Uterus (tissue), 4 donors: ENCODE results near the gene IL4R. TPM values are rescaled to one million over a fixed set of nuclear protein-coding genes. Genes with fewer than 3 reads are reported as not detected.

ENCODE experiments used
- DNase-seq, 2 donors: peaks; one replicate each; pipeline ENCODE4 v3.0.0-alpha.2; 2019 to 2020
- H3K27ac ChIP-seq, 2 donors: fragments of 200-600 bp; sonication (generic); 1 replicate in 1 of 2; 2 replicates in 1 of 2; pipeline ENCODE4 v1.5.1; 2016 to 2018
- H3K27me3 ChIP-seq, 2 donors: fragments of 200-600 bp; sonication (generic); one replicate each; pipeline ENCODE4 v1.5.1; 2018 to 2019; ENCODE audit warnings: control low read depth in 1 of 2
- H3K36me3 ChIP-seq, 2 donors: fragments of 200-600 bp; sonication (generic); one replicate each; pipeline ENCODE4 v1.5.1; 2019; ENCODE audit warnings: control low read depth in 1 of 2
- H3K4me1 ChIP-seq, 2 donors: fragments of 200-600 bp; sonication (generic); one replicate each; pipeline ENCODE4 v1.5.1; 2018 to 2019; ENCODE audit warnings: control low read depth in 1 of 2
- H3K4me3 ChIP-seq, 2 donors: fragments of 200-600 bp; sonication (generic); 1 replicate in 1 of 2; 2 replicates in 1 of 2; pipeline ENCODE4 v1.5.1; 2018 to 2019; ENCODE audit warnings: mild to moderate bottlenecking in 1 of 2
- H3K9me3 ChIP-seq, 2 donors: fragments of 200-600 bp; sonication (generic); one replicate each; pipeline ENCODE4 v1.5.1; 2019; ENCODE audit warnings: control low read depth in 1 of 2
- POLR2A ChIP-seq, 2 donors: fragments of 450-650 bp; IDR thresholded peaks; one replicate each; pipeline ENCODE4 v1.6.1; 2016; ENCODE audit warnings: antibody characterized with exemption in 2 of 2, mild to moderate bottlenecking in 1 of 2, moderate library complexity in 1 of 2
- intact Hi-C: fragments of 100-400 bp; cut with DNase I; formaldehyde crosslinking; loops from one replicate; pipeline ENCODE4 v1.15.1; 2023; ENCODE audit warnings: low total_unique reads
- total RNA-seq, 4 donors: library from RNA; depleted of rRNA in 3 of 4; stranded (reverse); fragments of >200 nt in 3 of 4; gene quantifications; one replicate each; pipeline versions ENCODE4 v1.1.0 to v1.2.4, GENCODE V29; 2014 to 2023
- TF ChIP-seq, protein P1 (sequence below), 4 experiments: fragments of 200-600 bp in 2 of 4; fragments of 450-650 bp in 2 of 4; sonication (generic) in 2 of 4; IDR thresholded peaks; one replicate each; pipeline ENCODE4 v1.5.1; 2016 to 2019; ENCODE audit warnings: antibody characterized with exemption in 4 of 4, mild to moderate bottlenecking in 2 of 4, moderate library complexity in 1 of 4
- donor health status: DM: yes; HTN: yes; CAD: no.

IL4R gene
- total RNA-seq, 4 donors from 2014 or later = 9.4 to 137 (median 45.4) TPM

- intact Hi-C loops = no loop called here
- no peaks in the 10 kb centered on the region for H3K27me3 ChIP-seq
- no peaks in the 10 kb centered on the region for H3K36me3 ChIP-seq
- DNase-seq = no peak
- no peaks in the 10 kb centered on the region for H3K9me3 ChIP-seq
- no peak overlapping the region for H3K4me3 ChIP-seq
- no peak for TF ChIP-seq POLR2A (IDR thresholded peaks at IDR 0.05)
- TF ChIP-seq, protein P1, sequence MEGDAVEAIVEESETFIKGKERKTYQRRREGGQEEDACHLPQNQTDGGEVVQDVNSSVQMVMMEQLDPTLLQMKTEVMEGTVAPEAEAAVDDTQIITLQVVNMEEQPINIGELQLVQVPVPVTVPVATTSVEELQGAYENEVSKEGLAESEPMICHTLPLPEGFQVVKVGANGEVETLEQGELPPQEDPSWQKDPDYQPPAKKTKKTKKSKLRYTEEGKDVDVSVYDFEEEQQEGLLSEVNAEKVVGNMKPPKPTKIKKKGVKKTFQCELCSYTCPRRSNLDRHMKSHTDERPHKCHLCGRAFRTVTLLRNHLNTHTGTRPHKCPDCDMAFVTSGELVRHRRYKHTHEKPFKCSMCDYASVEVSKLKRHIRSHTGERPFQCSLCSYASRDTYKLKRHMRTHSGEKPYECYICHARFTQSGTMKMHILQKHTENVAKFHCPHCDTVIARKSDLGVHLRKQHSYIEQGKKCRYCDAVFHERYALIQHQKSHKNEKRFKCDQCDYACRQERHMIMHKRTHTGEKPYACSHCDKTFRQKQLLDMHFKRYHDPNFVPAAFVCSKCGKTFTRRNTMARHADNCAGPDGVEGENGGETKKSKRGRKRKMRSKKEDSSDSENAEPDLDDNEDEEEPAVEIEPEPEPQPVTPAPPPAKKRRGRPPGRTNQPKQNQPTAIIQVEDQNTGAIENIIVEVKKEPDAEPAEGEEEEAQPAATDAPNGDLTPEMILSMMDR (IDR thresholded peaks at IDR 0.05) = no peak
- no peaks in the 10 kb centered on the region for H3K4me1 ChIP-seq
- H3K27ac ChIP-seq = no peak overlapping the region
These were observed 97.0 kb downstream of the IL4R start for GRCh38 chr16:27410761-27411160.

GRCh38 chr16:27413956-27414355 is 100.2 kb downstream of the IL4R start:
- no peak for TF ChIP-seq POLR2A (IDR thresholded peaks at IDR 0.05)
- TF ChIP-seq, protein P1 (IDR thresholded peaks at IDR 0.05) = no peak
- H3K36me3 ChIP-seq = no peaks in the 10 kb centered on the region
- H3K9me3 ChIP-seq = no peaks in the 10 kb centered on the region
- H3K27ac ChIP-seq = no peak overlapping the region
- no peak overlapping the region for H3K4me3 ChIP-seq
- no peak for DNase-seq
- intact Hi-C loops = no loop called here
- no peaks in the 10 kb centered on the region for H3K27me3 ChIP-seq
- no peaks in the 10 kb centered on the region for H3K4me1 ChIP-seq

Other genes with a start within 250 kb of the IL4R start
- not detected for gene C16orf82, start 247.0 kb upstream of the IL4R start, total RNA-seq
- gene KDM8, start 110.4 kb upstream of the IL4R start, total RNA-seq = 10 to 100 TPM in 2 of 4 donors, 1 to 10 TPM in 1, not detected in 1; 4.1 to 31.0 (median 11.5) TPM
- 10 to 100 TPM in 3 of 4 donors, 1 to 10 TPM in 1; 3.2 to 43.6 (median 35.6) TPM for gene NSMCE1, start 45.2 kb upstream of the IL4R start, total RNA-seq
- under 1 TPM in 2 of 4 donors, not detected in 2; 0.21 to 0.46 TPM for gene IL21R, start 88.2 kb downstream of the IL4R start, total RNA-seq
- gene GTF3C1, start 235.9 kb downstream of the IL4R start, total RNA-seq = 100 to 1,000 TPM in 1 of 4 donors, 10 to 100 TPM in 3; 73.2 to 247 (median 85.3) TPM
- 10 to 100 TPM; 12.1 to 42.6 (median 23.7) TPM for gene KATNIP, start 236.2 kb downstream of the IL4R start, total RNA-seq